Cerebellar cortex (tissue), 1 donor: ENCODE results near the gene KDM2B.

Experiments
- DNase-seq: peaks from one replicate; pipeline ENCODE4 v3.0.0-alpha.2; 2015; ENCODE audit warnings: low spot score

Gene KDM2B

DNA sequence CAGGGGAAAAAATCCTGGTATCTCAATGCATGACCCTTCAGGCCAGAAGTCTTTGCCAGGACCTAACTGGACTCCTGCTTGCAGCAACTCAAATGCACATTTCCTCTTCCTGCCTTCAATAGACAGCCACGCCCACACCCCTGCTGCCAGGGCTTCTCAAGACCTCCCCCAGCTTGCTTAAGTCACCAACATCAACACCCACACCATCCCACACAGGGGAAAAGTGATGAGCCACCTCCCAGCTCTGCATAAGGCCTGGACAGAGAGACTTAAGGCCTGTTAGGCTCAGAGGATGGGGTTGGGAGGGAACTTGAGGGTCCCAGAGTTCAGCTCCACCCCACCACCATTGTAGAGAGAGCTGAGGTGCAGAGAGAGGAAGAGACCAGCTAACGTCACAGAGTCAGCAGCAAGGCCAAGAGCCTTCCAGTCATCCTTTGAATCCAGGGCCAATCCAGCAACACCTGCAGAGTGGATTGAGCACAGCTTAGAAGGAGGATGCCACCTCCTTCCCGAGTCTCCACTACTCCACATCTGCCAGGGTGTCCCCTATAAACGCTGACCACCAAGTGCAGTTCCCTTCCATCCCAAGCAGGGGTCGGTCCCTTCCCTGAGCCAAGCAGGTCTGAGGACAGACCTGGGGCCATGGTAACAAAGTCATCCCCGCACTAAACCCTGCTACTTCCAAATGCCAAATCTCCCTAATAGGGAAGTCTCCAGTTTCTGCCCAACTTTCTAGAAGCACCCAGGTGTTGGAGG lies 50.0 kb downstream of the KDM2B start:
- DNase-seq, result no peak

- no peak for DNase-seq
Observed at GRCh38 chr12:121529184-121529583, 51.6 kb downstream of the KDM2B start.

- no peak for DNase-seq
Observed at GRCh38 chr12:121525411-121525810, 55.4 kb downstream of the KDM2B start.

GRCh38 chr12:121524196-121524916 lies 56.5 kb downstream of the KDM2B start:
- no peak for DNase-seq

- no peak for DNase-seq
Observed at GRCh38 chr12:121523741-121524140, 57.1 kb downstream of the KDM2B start.

DNA sequence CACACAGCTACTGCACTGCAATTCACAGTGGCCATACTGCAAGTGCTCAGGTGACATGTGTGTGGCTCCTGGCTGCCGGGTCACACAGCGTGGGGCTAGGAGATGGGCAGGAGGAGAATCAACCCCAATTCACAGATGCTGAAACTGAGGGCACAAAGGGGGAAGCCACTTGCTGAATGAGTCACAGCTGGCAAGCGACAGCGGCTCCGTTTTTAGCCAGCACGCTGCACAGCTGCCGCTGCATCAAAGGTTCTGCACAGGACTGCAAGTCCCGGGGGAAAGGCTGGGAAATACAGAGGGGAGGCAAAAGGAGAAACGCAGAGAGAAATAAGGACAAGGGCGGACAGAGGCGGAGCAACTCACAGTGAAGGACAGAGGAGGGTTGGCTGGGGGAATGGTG lies 57.9 kb downstream of the KDM2B start:
- DNase-seq, result no peak

GRCh38 chr12:121520586-121521086 lies 60.2 kb downstream of the KDM2B start:
- no peak for DNase-seq

DNA sequence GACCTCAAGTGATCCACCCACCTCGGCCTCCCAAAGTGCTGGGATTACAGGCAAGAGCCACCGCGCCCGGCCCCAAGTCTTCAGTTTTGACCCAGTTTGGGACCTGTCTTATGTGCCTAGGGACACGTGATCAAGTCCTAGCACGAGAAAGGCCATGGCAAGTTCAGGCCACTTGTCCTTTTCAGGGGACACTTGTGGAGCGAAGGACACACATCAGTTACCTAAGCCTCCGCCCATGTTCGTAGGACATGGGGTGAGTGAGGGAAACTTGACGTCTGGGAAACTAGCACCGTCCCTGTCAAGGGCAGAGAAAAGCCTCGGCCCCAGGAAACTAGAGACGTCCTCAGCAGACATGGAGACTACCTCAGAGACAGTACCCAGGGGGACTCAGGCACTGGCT lies 60.7 kb downstream of the KDM2B start:
- DNase-seq, result no peak

DNA sequence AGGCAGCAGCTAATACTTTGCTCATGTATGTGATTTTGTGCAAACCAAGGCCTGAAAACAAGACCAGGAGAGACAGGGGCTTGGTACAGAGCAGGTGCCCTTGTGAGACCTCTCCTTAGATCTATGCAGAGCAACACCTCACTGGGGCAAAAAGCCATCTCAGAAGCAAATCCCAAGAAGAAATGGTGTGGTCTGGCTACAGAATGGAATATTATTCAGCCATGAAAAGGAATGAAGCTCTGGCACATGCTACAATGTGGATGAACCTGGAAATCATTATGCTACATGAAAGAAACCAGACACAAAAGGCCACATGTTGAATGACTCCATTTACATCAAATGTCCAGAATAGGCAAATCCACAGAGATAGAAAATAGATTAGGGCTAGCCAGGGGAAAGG lies 61.6 kb downstream of the KDM2B start:
- no peak for DNase-seq

GRCh38 chr12:121518656-121519055 lies 62.2 kb downstream of the KDM2B start:
- DNase-seq, result no peak

DNA sequence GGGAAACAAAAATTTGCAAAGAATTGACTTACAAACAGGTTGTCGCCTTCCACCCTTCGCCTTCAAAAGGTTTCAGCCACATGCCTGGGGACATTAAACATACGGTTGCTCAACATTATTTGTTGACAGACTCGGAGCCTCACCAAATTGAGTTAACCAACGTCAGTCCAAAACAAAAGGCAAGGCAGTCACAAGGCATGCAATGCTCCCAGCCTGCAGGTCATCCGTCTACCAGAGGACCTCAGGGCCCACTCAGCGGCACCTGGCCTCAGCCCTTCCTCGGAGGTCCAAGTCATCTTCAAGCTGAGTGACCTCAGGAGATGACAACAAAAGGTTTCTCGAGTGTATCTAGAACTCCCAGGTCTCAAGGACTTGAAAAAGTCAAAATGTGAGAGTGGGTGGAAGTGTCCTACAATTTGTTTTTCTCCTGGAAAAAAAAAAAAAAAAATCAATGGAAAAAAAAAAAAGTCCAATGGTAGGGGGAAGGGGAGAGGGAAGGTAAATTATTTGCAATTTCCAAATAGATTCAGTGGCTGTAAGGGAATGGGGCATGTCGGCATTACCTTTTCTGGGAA lies 64.3 kb downstream of the KDM2B start:
- DNase-seq, result no peak

- no peak for DNase-seq
Observed at GRCh38 chr12:121515615-121516014, 65.2 kb downstream of the KDM2B start.

GRCh38 chr12:121514184-121514742 lies 66.6 kb downstream of the KDM2B start:
- no peak for DNase-seq

GRCh38 chr12:121513464-121514183 lies 67.2 kb downstream of the KDM2B start:
- DNase-seq, result peak; percentile 92

- peak; percentile 75 for DNase-seq
Observed at GRCh38 chr12:121512561-121512960, 68.3 kb downstream of the KDM2B start.

- peak; percentile 38 for DNase-seq
Observed at GRCh38 chr12:121511916-121512315, 68.9 kb downstream of the KDM2B start.

GRCh38 chr12:121509339-121509738 lies 71.5 kb downstream of the KDM2B start:
- no peak for DNase-seq

- DNase-seq, result no peak
Observed at GRCh38 chr12:121508533-121508932, 72.3 kb downstream of the KDM2B start.

GRCh38 chr12:121507984-121508383 lies 72.8 kb downstream of the KDM2B start:
- DNase-seq, result no peak

DNA sequence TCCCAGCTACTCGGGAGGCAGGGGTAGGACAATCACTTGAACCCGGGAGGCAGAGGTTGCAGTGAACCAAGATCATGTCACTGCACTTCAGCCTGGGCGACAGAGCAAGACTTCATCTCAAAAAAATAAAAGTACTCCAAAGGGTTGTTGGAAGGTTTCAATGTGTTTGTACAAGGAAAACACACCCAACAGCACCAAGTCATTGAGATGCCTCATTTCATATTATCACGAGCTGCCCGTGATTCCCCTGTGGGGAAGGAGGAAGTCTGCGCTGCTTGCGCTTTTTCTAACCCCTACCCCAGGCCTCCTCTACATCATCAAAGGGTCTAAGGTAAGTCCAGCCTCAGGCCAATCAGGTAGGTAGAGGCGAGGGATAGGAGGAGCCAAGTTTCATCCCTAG lies 73.6 kb downstream of the KDM2B start:
- no peak for DNase-seq

GRCh38 chr12:121505513-121505912 lies 75.3 kb downstream of the KDM2B start:
- DNase-seq, result no peak

DNA sequence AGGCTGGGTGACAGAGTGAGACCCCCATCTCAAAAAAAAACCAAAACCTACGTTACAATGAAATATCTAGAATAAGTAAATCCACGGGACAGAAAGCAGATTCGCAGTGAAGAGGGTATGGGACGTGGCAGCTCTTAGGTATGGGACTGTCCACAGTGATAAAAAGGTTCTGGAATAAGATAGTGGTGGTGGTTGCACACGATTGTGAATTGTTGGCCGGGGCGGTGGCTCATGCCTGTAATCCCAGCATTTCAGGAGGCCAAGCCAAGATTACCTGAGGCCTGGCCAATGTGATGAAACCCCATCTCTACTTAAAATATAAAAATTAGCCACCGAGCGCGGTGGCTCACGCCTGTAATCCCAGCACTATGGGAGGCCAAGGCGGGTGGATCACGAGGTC lies 76.3 kb downstream of the KDM2B start:
- no peak for DNase-seq
